ENCODE measurements around the gene CDKAL1.
A peak's percentile ranks its signal among the peaks of the same experiment; 100 is the strongest.

The CDKAL1 gene

DNA sequence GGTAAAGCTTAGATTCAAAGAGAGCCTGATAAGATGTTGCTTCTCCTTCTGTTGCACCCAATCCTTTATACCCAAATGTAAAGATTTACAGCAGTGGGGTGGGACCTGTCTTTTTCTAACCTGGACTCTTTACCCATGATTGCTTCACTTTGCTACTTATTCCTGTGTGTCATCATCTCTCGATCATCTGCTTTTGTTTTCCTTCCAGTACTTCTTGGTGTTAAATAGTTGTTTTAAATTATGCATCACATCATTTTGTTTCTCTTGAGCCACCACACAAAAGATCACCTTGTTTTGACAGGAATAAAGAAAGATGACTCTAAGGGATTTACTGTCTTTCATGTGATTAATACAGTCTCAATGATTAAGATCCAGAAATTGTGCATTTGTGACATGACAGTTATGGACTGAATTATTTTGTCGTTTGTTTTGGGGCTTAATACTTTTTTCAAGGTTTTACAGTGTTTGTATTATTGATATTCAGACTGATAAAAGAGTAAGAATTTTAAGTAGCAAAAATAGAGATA, 123.1 kb downstream of the CDKAL1 start:
- Histone ChIP-seq H3K4me1 (ENCODE audit: insufficient read depth, low read length, poor library complexity, severe bottlenecking) (peaks cover 55% of the 10 kb centered on the region), H3F3A (ENCODE audit: low read depth) (no peaks in the 10 kb centered on the region), H3K36me3 (ENCODE audit: insufficient read depth, low read length) (no peaks in the 10 kb centered on the region), H3K9me2 (replicated peaks; ENCODE audit: low read depth, low read length) (no peaks in the 10 kb centered on the region), H2AFZ (ENCODE audit: low read length) (no peak overlapping the region), H4K20me1 (ENCODE audit: insufficient read depth, low read length, poor library complexity, severe bottlenecking) (no peaks in the 10 kb centered on the region), H3K79me2 (ENCODE audit: insufficient read depth, low read length) (peaks cover 56% of the 10 kb centered on the region), H3K4me3 (ENCODE audit: low read length, poor library complexity, severe bottlenecking) (no peak overlapping the region), H3K4me2 (ENCODE audit: low read depth, low read length, poor library complexity, severe bottlenecking) (peak overlapping the region; percentile 9), H3K27me3 (ENCODE audit: insufficient read depth, low read length, poor library complexity, severe bottlenecking) (no peaks in the 10 kb centered on the region), H3K9me3 (ENCODE audit: insufficient read depth, low read depth, low read length) (no peaks in the 10 kb centered on the region), H3K9ac (ENCODE audit: low read depth, low read length, poor library complexity, severe bottlenecking) (no peak overlapping the region)
- TF ChIP-seq, protein P1, sequence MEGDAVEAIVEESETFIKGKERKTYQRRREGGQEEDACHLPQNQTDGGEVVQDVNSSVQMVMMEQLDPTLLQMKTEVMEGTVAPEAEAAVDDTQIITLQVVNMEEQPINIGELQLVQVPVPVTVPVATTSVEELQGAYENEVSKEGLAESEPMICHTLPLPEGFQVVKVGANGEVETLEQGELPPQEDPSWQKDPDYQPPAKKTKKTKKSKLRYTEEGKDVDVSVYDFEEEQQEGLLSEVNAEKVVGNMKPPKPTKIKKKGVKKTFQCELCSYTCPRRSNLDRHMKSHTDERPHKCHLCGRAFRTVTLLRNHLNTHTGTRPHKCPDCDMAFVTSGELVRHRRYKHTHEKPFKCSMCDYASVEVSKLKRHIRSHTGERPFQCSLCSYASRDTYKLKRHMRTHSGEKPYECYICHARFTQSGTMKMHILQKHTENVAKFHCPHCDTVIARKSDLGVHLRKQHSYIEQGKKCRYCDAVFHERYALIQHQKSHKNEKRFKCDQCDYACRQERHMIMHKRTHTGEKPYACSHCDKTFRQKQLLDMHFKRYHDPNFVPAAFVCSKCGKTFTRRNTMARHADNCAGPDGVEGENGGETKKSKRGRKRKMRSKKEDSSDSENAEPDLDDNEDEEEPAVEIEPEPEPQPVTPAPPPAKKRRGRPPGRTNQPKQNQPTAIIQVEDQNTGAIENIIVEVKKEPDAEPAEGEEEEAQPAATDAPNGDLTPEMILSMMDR (conservative IDR thresholded peaks at IDR 0.05; ENCODE audit: low read length): no peak
- TF ChIP-seq EZH2phosphoT487 (IDR thresholded peaks at IDR 0.05; ENCODE audit: borderline replicate concordance): no peak

- no peaks in the 10 kb centered on the region for H4K20me1 ChIP-seq (ENCODE audit: insufficient read depth, low read length, poor library complexity, severe bottlenecking)
- peaks cover 56% of the 10 kb centered on the region for H3K79me2 ChIP-seq (ENCODE audit: insufficient read depth, low read length)
- H3K4me1 ChIP-seq (ENCODE audit: insufficient read depth, low read length, poor library complexity, severe bottlenecking): peaks cover 62% of the 10 kb centered on the region
- H3K9me3 ChIP-seq (ENCODE audit: insufficient read depth, low read depth, low read length): no peaks in the 10 kb centered on the region
- no peaks in the 10 kb centered on the region for H3K9me2 ChIP-seq (replicated peaks; ENCODE audit: low read depth, low read length)
- no peaks in the 10 kb centered on the region for H3K27me3 ChIP-seq (ENCODE audit: insufficient read depth, low read length, poor library complexity, severe bottlenecking)
- H2AFZ ChIP-seq (ENCODE audit: low read length): no peak overlapping the region
- H3K4me3 ChIP-seq (ENCODE audit: low read length, poor library complexity, severe bottlenecking): no peak overlapping the region
- H3K9ac ChIP-seq (ENCODE audit: low read depth, low read length, poor library complexity, severe bottlenecking): no peak overlapping the region
- H3F3A ChIP-seq (ENCODE audit: low read depth): no peaks in the 10 kb centered on the region
- no peak for TF ChIP-seq EZH2phosphoT487 (IDR thresholded peaks at IDR 0.05; ENCODE audit: borderline replicate concordance)
- TF ChIP-seq, protein P1 (conservative IDR thresholded peaks at IDR 0.05; ENCODE audit: low read length): no peak
- no peaks in the 10 kb centered on the region for H3K36me3 ChIP-seq (ENCODE audit: insufficient read depth, low read length)
- H3K4me2 ChIP-seq (ENCODE audit: low read depth, low read length, poor library complexity, severe bottlenecking): peak overlapping the region; percentile 9
Observed at GRCh38 chr6:20658053-20658452, 123.8 kb downstream of the CDKAL1 start.

- H3K36me3 ChIP-seq (ENCODE audit: insufficient read depth, low read length): no peaks in the 10 kb centered on the region
- no peak for TF ChIP-seq EZH2phosphoT487 (IDR thresholded peaks at IDR 0.05; ENCODE audit: borderline replicate concordance)
- TF ChIP-seq, protein P1 (conservative IDR thresholded peaks at IDR 0.05; ENCODE audit: low read length): no peak
- H3F3A ChIP-seq (ENCODE audit: low read depth): no peaks in the 10 kb centered on the region
- no peak overlapping the region for H2AFZ ChIP-seq (ENCODE audit: low read length)
- H4K20me1 ChIP-seq (ENCODE audit: insufficient read depth, low read length, poor library complexity, severe bottlenecking): no peaks in the 10 kb centered on the region
- no peaks in the 10 kb centered on the region for H3K9me3 ChIP-seq (ENCODE audit: insufficient read depth, low read depth, low read length)
- no peak overlapping the region for H3K4me3 ChIP-seq (ENCODE audit: low read length, poor library complexity, severe bottlenecking)
- H3K27me3 ChIP-seq (ENCODE audit: insufficient read depth, low read length, poor library complexity, severe bottlenecking): no peaks in the 10 kb centered on the region
- peaks cover 55% of the 10 kb centered on the region for H3K79me2 ChIP-seq (ENCODE audit: insufficient read depth, low read length)
- H3K4me2 ChIP-seq (ENCODE audit: low read depth, low read length, poor library complexity, severe bottlenecking): peak overlapping the region; percentile 9
- H3K4me1 ChIP-seq (ENCODE audit: insufficient read depth, low read length, poor library complexity, severe bottlenecking): peaks cover 62% of the 10 kb centered on the region
- no peak overlapping the region for H3K9ac ChIP-seq (ENCODE audit: low read depth, low read length, poor library complexity, severe bottlenecking)
- H3K9me2 ChIP-seq (replicated peaks; ENCODE audit: low read depth, low read length): no peaks in the 10 kb centered on the region
Observed at GRCh38 chr6:20658516-20658915, 124.3 kb downstream of the CDKAL1 start.
